MM.1S (cell line): Measurements from ENCODE around the gene C12orf75.

Source experiments
- DNase-seq: peaks from one replicate; pipeline ENCODE4 v3.0.0-alpha.2; 2015
- H2AFZ ChIP-seq: fragments of 300-600 bp; sonication (generic); 2 replicates; pipeline ENCODE4 v1.6.0; 2016; ENCODE audit warnings: antibody characterized with exemption, low read length
- H3F3A ChIP-seq: fragments of 300-600 bp; sonication (generic); 2 replicates; pipeline ENCODE4 v1.6.1; 2016; ENCODE audit warnings: mild to moderate bottlenecking, antibody characterized with exemption, low read length, moderate library complexity, mixed read lengths; ENCODE audit not compliant: insufficient read depth
- H3K27ac ChIP-seq: fragments of 300-600 bp; sonication (generic); 2 replicates; pipeline ENCODE4 v1.5.1; 2016; ENCODE audit warnings: mild to moderate bottlenecking, low read length
- H3K27me3 ChIP-seq: fragments of 300-600 bp; sonication (generic); replicated peaks from 2 replicates; pipeline ENCODE4 v1.6.0; 2016; ENCODE audit warnings: low read length; ENCODE audit not compliant: insufficient read depth
- H3K36me3 ChIP-seq: fragments of 300-600 bp; sonication (generic); replicated peaks from 2 replicates; pipeline ENCODE4 v1.6.1; 2016; ENCODE audit warnings: mild to moderate bottlenecking, low read length, mixed read lengths; ENCODE audit not compliant: insufficient read depth
- H3K4me1 ChIP-seq: fragments of 300-600 bp; sonication (generic); 2 replicates; pipeline ENCODE4 v1.6.1; 2016; ENCODE audit warnings: low read length, mixed read lengths
- H3K4me2 ChIP-seq: fragments of 300-600 bp; sonication (generic); 2 replicates; pipeline ENCODE4 v1.6.0; 2016; ENCODE audit warnings: low read depth, low read length
- H3K4me3 ChIP-seq: fragments of 300-600 bp; sonication (generic); 2 replicates; pipeline ENCODE4 v1.5.1; 2016; ENCODE audit warnings: low read length, mixed read lengths
- H3K79me2 ChIP-seq: fragments of 300-600 bp; sonication (generic); 2 replicates; pipeline ENCODE4 v1.6.1; 2016; ENCODE audit warnings: mixed run types, low read length, mixed read lengths
- H3K9ac ChIP-seq: fragments of 300-600 bp; sonication (generic); 2 replicates; pipeline ENCODE4 v1.6.1; 2016; ENCODE audit warnings: low read length, mixed read lengths
- H3K9me2 ChIP-seq: fragments of 300-600 bp; sonication (generic); replicated peaks from 2 replicates; pipeline ENCODE4 v1.6.1; 2016; ENCODE audit warnings: mild to moderate bottlenecking, low read length, mixed read lengths; ENCODE audit not compliant: insufficient read depth
- H3K9me3 ChIP-seq: fragments of 300-600 bp; sonication (generic); replicated peaks from 2 replicates; pipeline ENCODE4 v1.6.1; 2016; ENCODE audit warnings: mild to moderate bottlenecking, low read length, mixed read lengths; ENCODE audit not compliant: insufficient read depth
- H4K20me1 ChIP-seq: fragments of 300-600 bp; sonication (generic); 2 replicates; pipeline ENCODE4 v1.6.1; 2016; ENCODE audit warnings: mild to moderate bottlenecking, low read length, moderate library complexity, mixed read lengths; ENCODE audit not compliant: insufficient read depth
- CTCF ChIP-seq: fragments of 300-600 bp; sonication (generic); IDR thresholded peaks from 2 replicates; pipeline ENCODE4 v1.5.1; 2016; ENCODE audit warnings: antibody characterized with exemption, low read length, mixed read lengths
- EZH2 ChIP-seq: fragments of 300-600 bp; sonication (generic); optimal IDR thresholded peaks from 2 replicates; pipeline ENCODE3; 2017; ENCODE audit warnings: low read depth, mild to moderate bottlenecking, antibody characterized with exemption, low read length, mixed read lengths
- EZH2phosphoT487 ChIP-seq: fragments of 300-600 bp; sonication (generic); IDR thresholded peaks from 2 replicates; pipeline ENCODE4 v1.6.1; 2018; ENCODE audit warnings: antibody characterized with exemption, low read length

Gene C12orf75

GRCh38 chr12:105406497-105406896 lies 76.0 kb downstream of the C12orf75 start:
- Histone ChIP-seq H3K9me2 (no peaks in the 10 kb centered on the region), H3K4me1 (no peaks in the 10 kb centered on the region), H3K79me2 (no peaks in the 10 kb centered on the region), H3F3A (no peaks in the 10 kb centered on the region), H3K9ac (no peak overlapping the region), H3K27me3 (no peaks in the 10 kb centered on the region), H3K36me3 (no peaks in the 10 kb centered on the region), H3K4me3 (no peak overlapping the region), H4K20me1 (no peaks in the 10 kb centered on the region), H3K27ac (no peak overlapping the region), H3K4me2 (no peak overlapping the region), H2AFZ (no peak overlapping the region), H3K9me3 (no peaks in the 10 kb centered on the region)
- no peak for DNase-seq
- TF ChIP-seq CTCF (no peak), EZH2phosphoT487 (no peak), EZH2 (no peak)

DNA sequence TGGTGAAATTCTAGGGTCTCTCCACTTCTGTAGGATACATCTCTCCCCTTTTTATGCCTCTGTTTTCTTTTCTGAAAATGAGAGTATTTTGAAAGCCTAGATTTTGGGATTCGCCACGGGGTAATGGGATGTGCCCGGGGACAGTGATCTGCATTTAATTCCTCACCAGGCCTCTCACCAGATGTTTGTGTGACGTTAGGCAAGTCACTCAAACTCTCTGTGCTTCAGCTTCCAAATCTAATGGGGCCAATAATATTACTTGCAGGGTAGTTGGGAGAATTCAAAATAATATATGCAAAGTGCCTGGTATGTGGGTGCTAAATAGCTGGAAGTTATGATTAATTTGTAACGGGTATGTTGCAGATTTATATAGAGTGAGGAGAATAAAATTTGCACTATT lies 78.8 kb downstream of the C12orf75 start:
- no peak overlapping the region for H2AFZ ChIP-seq
- no peak overlapping the region for H3K4me3 ChIP-seq
- no peaks in the 10 kb centered on the region for H3K36me3 ChIP-seq
- no peak overlapping the region for H3K27ac ChIP-seq
- H3K79me2 ChIP-seq: no peaks in the 10 kb centered on the region
- H4K20me1 ChIP-seq: no peaks in the 10 kb centered on the region
- H3K4me1 ChIP-seq: no peaks in the 10 kb centered on the region
- H3K4me2 ChIP-seq: no peak overlapping the region
- DNase-seq: no peak
- no peaks in the 10 kb centered on the region for H3K9me2 ChIP-seq
- H3K27me3 ChIP-seq: no peaks in the 10 kb centered on the region
- TF ChIP-seq CTCF: no peak
- TF ChIP-seq EZH2: no peak
- TF ChIP-seq EZH2phosphoT487: no peak
- no peaks in the 10 kb centered on the region for H3K9me3 ChIP-seq
- no peaks in the 10 kb centered on the region for H3F3A ChIP-seq
- no peak overlapping the region for H3K9ac ChIP-seq

DNA sequence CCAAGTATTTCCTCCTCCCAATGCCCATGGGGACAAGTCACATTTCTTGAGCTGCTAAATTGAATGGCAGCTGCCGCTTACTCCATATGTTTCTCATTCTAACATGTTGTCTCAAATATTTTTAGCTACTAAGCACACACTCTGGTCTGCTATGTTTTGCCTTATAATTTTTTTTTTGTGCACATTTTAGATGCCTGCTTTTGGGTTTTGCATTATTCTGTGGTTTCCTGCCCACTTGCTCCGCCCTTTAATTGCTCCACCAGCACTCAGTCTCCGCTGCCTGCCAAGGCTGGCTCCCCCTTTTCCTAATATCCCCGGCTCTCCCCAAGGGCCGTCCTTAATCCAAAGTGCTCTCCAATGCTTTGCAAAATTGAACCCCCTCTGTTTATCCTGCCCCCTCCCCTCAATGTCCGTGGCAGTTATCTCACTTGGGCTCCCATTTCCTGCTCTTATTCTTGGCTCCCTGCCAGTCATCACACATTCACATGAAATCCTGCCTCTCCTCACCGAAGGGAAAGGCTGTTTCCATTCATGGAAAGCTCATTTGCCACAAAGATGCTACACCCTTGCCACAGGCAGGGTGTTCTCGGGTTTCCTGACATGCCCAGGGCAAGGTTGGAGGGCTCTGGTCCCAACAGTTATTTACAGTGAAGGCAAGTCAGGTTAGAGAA lies 79.4 kb downstream of the C12orf75 start:
- Histone ChIP-seq H4K20me1 (no peaks in the 10 kb centered on the region), H3K27me3 (no peaks in the 10 kb centered on the region), H3K4me1 (no peaks in the 10 kb centered on the region), H3F3A (no peaks in the 10 kb centered on the region), H3K9me3 (no peaks in the 10 kb centered on the region), H3K4me2 (no peak overlapping the region), H3K9me2 (no peaks in the 10 kb centered on the region), H3K36me3 (no peaks in the 10 kb centered on the region), H2AFZ (no peak overlapping the region), H3K27ac (no peak overlapping the region), H3K9ac (no peak overlapping the region), H3K79me2 (no peaks in the 10 kb centered on the region), H3K4me3 (no peak overlapping the region)
- DNase-seq: no peak
- TF ChIP-seq CTCF (no peak), EZH2 (no peak), EZH2phosphoT487 (no peak)
